SU-DHL-6 (cell line): ENCODE measurements around the gene PSD.

Experiments
- CTCF ChIP-seq: fragments of 200-600 bp; sonication (generic); IDR thresholded peaks from one replicate; pipeline ENCODE4 v1.5.1; 2017; ENCODE audit warnings: antibody characterized with exemption, mild to moderate bottlenecking, low read length, moderate library complexity; ENCODE audit not compliant: insufficient read depth, poor library complexity, severe bottlenecking
- EZH2phosphoT487 ChIP-seq: fragments of 200-600 bp; sonication (generic), shearing (Covaris generic); conservative IDR thresholded peaks from 2 replicates; pipeline ENCODE4 v1.6.1; 2018; ENCODE audit warnings: mild to moderate bottlenecking, antibody characterized with exemption, low read length, moderate library complexity, mixed read lengths

- TF ChIP-seq CTCF: no peak
- TF ChIP-seq EZH2phosphoT487: no peak
These were observed 26.3 kb downstream of the PSD start for GRCh38 chr10:102392306-102392705.
